ENCODE data around the gene SYCE3. TPM values are rescaled to one million over a fixed set of nuclear protein-coding genes. Genes with fewer than 3 reads are reported as not detected.

Gene SYCE3
- total and polyA plus RNA-seq, 9 of the 15 experiments (the other 6 are each of a cell fraction or from before 2014, with no cell fraction given), result 0.56 TPM; not detected in 8

- TF ChIP-seq ILK (tag; IDR thresholded peaks at IDR 0.05; ENCODE audit: borderline replicate concordance, low read depth) (no peak), MYBL2 (IDR thresholded peaks at IDR 0.05; ENCODE audit: low read depth) (no peak), MYBL2 (CRISPR knock-in tag; IDR thresholded peaks at IDR 0.05; ENCODE audit: borderline replicate concordance) (no peak), ATF1 (CRISPR knock-in tag; IDR thresholded peaks at IDR 0.05) (no peak), ATF1 (tag; IDR thresholded peaks at IDR 0.05) (0 out of 2 replicates have a peak, but pooled peaks have one; percentile 2)
- TF ChIP-seq, protein P1, sequence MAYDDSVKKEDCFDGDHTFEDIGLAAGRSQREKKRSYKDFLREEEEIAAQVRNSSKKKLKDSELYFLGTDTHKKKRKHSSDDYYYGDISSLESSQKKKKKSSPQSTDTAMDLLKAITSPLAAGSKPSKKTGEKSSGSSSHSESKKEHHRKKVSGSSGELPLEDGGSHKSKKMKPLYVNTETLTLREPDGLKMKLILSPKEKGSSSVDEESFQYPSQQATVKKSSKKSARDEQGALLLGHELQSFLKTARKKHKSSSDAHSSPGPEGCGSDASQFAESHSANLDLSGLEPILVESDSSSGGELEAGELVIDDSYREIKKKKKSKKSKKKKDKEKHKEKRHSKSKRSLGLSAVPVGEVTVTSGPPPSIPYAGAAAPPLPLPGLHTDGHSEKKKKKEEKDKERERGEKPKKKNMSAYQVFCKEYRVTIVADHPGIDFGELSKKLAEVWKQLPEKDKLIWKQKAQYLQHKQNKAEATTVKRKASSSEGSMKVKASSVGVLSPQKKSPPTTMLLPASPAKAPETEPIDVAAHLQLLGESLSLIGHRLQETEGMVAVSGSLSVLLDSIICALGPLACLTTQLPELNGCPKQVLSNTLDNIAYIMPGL (CRISPR knock-in tag; IDR thresholded peaks at IDR 0.05), result no peak
- TF ChIP-seq, protein P2, sequence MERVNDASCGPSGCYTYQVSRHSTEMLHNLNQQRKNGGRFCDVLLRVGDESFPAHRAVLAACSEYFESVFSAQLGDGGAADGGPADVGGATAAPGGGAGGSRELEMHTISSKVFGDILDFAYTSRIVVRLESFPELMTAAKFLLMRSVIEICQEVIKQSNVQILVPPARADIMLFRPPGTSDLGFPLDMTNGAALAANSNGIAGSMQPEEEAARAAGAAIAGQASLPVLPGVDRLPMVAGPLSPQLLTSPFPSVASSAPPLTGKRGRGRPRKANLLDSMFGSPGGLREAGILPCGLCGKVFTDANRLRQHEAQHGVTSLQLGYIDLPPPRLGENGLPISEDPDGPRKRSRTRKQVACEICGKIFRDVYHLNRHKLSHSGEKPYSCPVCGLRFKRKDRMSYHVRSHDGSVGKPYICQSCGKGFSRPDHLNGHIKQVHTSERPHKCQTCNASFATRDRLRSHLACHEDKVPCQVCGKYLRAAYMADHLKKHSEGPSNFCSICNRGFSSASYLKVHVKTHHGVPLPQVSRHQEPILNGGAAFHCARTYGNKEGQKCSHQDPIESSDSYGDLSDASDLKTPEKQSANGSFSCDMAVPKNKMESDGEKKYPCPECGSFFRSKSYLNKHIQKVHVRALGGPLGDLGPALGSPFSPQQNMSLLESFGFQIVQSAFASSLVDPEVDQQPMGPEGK (CRISPR knock-in tag; IDR thresholded peaks at IDR 0.05; ENCODE audit: borderline replicate concordance), result no peak
- peaks cover 0 to 10% of the 10 kb centered on the region in 2 experiments; a peak in 3 of 5 replicates for H3K4me1 ChIP-seq (replicated peaks in 1 of 2; ENCODE audit: control insufficient read depth in 2 of 2, insufficient read depth in 2 of 2, low read length in 2 of 2)
- no peak overlapping the region for H2AFZ ChIP-seq (ENCODE audit: low read depth, low read length)
- no peaks in the 10 kb centered on the region for H3K79me2 ChIP-seq (ENCODE audit: control insufficient read depth, insufficient read depth, low read length)
- no peak overlapping the region for H3K4me2 ChIP-seq (ENCODE audit: insufficient read depth, low read length)
- in situ Hi-C loops (cut with MboI) (loop anchor here (5.0 kb wide), 1 partner anchor 47 kb away; no protein-coding TSS in a partner anchor), intact Hi-C loops (cut with micrococcal nuclease) (no loop called here)
- H3K36me3 ChIP-seq (ENCODE audit: control insufficient read depth, insufficient read depth, low read length), result no peaks in the 10 kb centered on the region
- ChIA-PET POLR2A (interaction anchor here (0.6 to 0.9 kb wide), 2 partner anchors 13 to 57 kb away, joined by 3 read pairs; partner anchors contain the start of gene CHKB), CTCF (ENCODE audit: low intra/inter-chr PET ratio) (no interaction called here)
- no peaks in the 10 kb centered on the region for H3K9me3 ChIP-seq (replicated peaks; ENCODE audit: control insufficient read depth, insufficient read depth, low read depth, low read length)
- H3K9me1 ChIP-seq (ENCODE audit: control insufficient read depth, insufficient read depth, low read length), result no peaks in the 10 kb centered on the region
- BruUV-seq (replicated peaks), result no TSS peak
- FAIRE-seq (no peak), ATAC-seq (no peak), DNase-seq (ENCODE audit: extremely low read depth in 1 of 4, low spot score in 3 of 4) (no peak)
- no peak overlapping the region for H3K27ac ChIP-seq (ENCODE audit: extremely low read depth, low read depth, low read length)
- no peaks in the 10 kb centered on the region for H3K27me3 ChIP-seq (ENCODE audit: control insufficient read depth in 2 of 2, insufficient read depth in 2 of 2, low read length in 2 of 2)
- H4K20me1 ChIP-seq (replicated peaks; ENCODE audit: control insufficient read depth, insufficient read depth, low read length), result no peaks in the 10 kb centered on the region
- no peak overlapping the region; a peak in 1 of 4 replicates for H3K9ac ChIP-seq (ENCODE audit: insufficient read depth in 1 of 2, low read depth in 2 of 2, low read length in 2 of 2)
- no peak overlapping the region for H3K4me3 ChIP-seq
- WGBS (ENCODE audit: insufficient coverage, low coverage, missing lambda C conversion rate), result 65% methylated on average over 6 of the region's 8 CpGs
Observed at GRCh38 chr22:50569041-50569459, 6.3 kb upstream of the SYCE3 start.

All from K562 (cell line).